Measurements from ENCODE around the gene LBP. TPM values are rescaled to one million over a fixed set of nuclear protein-coding genes. Genes with fewer than 3 reads are reported as not detected.

LBP gene
- total and polyA plus RNA-seq, 2 experiments from 2014 or later: 0.10 to 0.19 TPM

GRCh38 chr20:38343311-38344106, 2.8 kb upstream of the LBP start:
- H3K4me3 Mint-ChIP-seq: no peak overlapping the region; the same call in 2 of the 3 replicates

More at GRCh38 chr20:38343311-38344106, 2.8 kb upstream of the LBP start:
- Histone ChIP-seq H3K4me3 (no peak overlapping the region), H3K9me2 (ENCODE audit: insufficient read depth) (no peaks in the 10 kb centered on the region), H4K20me1 (replicated peaks; ENCODE audit: insufficient read depth) (no peaks in the 10 kb centered on the region), H3K27me3 (ENCODE audit: insufficient read depth) (no peaks in the 10 kb centered on the region), H3K36me3 (ENCODE audit: insufficient read depth) (no peaks in the 10 kb centered on the region), H3K27ac (ENCODE audit: low read depth) (peak overlapping the region; percentile 90), H2AFZ (peak overlapping the region; percentile 69), H3K79me2 (replicated peaks; ENCODE audit: insufficient read depth) (no peaks in the 10 kb centered on the region), H3K4me2 (peak overlapping the region; percentile 41; the same call in 1 of the 2 replicates), H3K4me1 (ENCODE audit: insufficient read depth) (peaks cover 47% of the 10 kb centered on the region), H3F3A (replicated peaks; ENCODE audit: low read depth) (peaks cover 17% of the 10 kb centered on the region)
- no peak for ATAC-seq
- Mint-ChIP-seq H3K9me3 (peaks cover 5% of the 10 kb centered on the region; the same call in 1 of the 3 replicates), H3K36me3 (ENCODE audit: low read depth) (peaks cover 3% of the 10 kb centered on the region; the same call in 2 of the 3 replicates), H3K4me1 (peaks cover 46% of the 10 kb centered on the region), H3K27ac (peak overlapping the region; percentile 90), H3K27me3 (ENCODE audit: insufficient read depth, low read depth, poor library complexity) (peaks cover 9% of the 10 kb centered on the region)
- TF ChIP-seq ZNF462 (CRISPR knock-in tag; IDR thresholded peaks at IDR 0.05) (no peak), EZH2 (IDR thresholded peaks at IDR 0.05; ENCODE audit: low read depth, unreplicated experiment) (no peak), ZNF331 (CRISPR knock-in tag; IDR thresholded peaks at IDR 0.05; ENCODE audit: low read depth) (no peak), CTCF (conservative IDR thresholded peaks at IDR 0.05; ENCODE audit: low read depth in 2 of 2) (no peak), NANOG (IDR thresholded peaks at IDR 0.05; ENCODE audit: borderline replicate concordance) (no peak), REST (IDR thresholded peaks at IDR 0.05; ENCODE audit: unreplicated experiment) (no peak), JUNB (IDR thresholded peaks at IDR 0.05; ENCODE audit: unreplicated experiment) (no peak), POLR2AphosphoS5 (IDR thresholded peaks at IDR 0.05; ENCODE audit: low read depth) (no peak), ZNF114 (CRISPR knock-in tag; IDR thresholded peaks at IDR 0.05) (no peak), EZH2phosphoT487 (IDR thresholded peaks at IDR 0.05; ENCODE audit: unreplicated experiment) (no peak), ETS1 (IDR thresholded peaks at IDR 0.05) (no peak), CREB1 (CRISPR knock-in tag; IDR thresholded peaks at IDR 0.05; ENCODE audit: low read depth) (no peak), STAT1 (IDR thresholded peaks at IDR 0.05; ENCODE audit: unreplicated experiment) (no peak)
- DNase-seq (ENCODE audit: low spot score): no peak

All from GM23338 (cell line).